ENCODE measurements around the gene UBE2C.

DNA sequence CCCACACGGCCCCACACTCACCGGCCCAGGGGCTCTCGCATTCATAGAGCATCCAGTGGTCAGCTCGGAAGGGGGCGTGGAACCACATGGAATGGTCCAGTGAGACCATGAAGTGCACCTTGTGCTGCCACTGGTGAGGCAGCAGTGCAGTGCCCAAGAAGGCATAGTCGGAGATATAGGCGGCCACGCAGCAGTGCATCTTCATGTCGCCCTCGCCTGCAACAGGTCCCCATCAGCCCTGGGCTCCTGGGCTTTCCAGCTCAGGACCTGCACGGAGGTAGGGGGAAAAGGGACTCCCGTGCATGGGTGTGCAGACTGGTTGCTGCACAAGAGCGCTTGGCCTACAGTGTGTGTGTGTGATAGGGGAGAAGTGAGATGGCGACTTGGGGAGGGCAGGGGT lies 31.1 kb downstream of the UBE2C start:
- peak; percentile 12; the same call in 1 of the 2 replicates for TF ChIP-seq POLR2AphosphoS5 (IDR thresholded peaks at IDR 0.05; ENCODE audit: low read depth, low read length)
- no peak for TF ChIP-seq FOXP2 (optimal IDR thresholded peaks at IDR 0.05; ENCODE audit: borderline replicate concordance, extremely low read depth, extremely low read length, insufficient read depth)
